ENCODE data around the gene MXI1. TPM values are rescaled to one million over a fixed set of nuclear protein-coding genes. Genes with fewer than 3 reads are reported as not detected.

Gene MXI1
- total and polyA plus RNA-seq, 7 experiments from 2014 or later, result 36.6 to 57.1 (median 52.7) TPM

DNA sequence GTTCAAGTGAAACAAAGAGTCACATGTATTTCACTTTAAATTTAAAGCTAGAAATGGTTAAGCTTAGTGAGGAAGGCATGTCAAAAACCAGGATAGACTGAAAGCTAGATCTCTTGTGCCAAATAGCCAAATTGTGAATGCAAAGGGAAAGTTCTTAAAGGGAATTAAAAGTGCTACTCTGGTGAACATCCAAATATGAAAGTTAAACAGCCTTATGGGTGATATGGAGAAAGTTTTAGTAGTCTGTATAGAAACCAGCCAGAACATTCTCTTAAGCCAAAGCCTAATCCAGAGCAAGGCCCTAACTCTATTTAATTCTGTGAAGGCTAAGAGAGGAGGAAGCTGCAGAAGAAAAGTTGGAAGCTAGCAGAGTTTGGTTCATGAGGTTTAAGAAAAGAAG, 47.1 kb downstream of the MXI1 start:
- no peak for DNase-seq
- Mint-ChIP-seq H3K4me1 (peaks cover 16 to 42% (median 28%) of the 10 kb centered on the region in 7 donors), H3K36me3 (peaks cover 0 to 34% (median 31%) of the 10 kb centered on the region in 5 donors), H3K27ac (peak overlapping the region in 2 of 9 donors; percentile 15 to 26), H3K27me3 (peaks cover 0 to 41% (median 0%) of the 10 kb centered on the region in 5 donors), H3K9me3 (peaks cover 0 to 11% (median 3%) of the 10 kb centered on the region in 11 donors), H3K4me3 (peak overlapping the region in 5 of 10 donors; percentile 29 to 70 (median 36))
- no peak overlapping the region for H3K4me3 ChIP-seq (ENCODE audit: low read length)
- CTCF ChIA-PET, result interaction anchor here (0.6 kb wide), 1 partner anchor 23 kb away, joined by 3 read pairs; no protein-coding TSS in a partner anchor
- no peaks in the 10 kb centered on the region for H3K9me3 ChIP-seq (ENCODE audit: control insufficient read depth in 2 of 3, low read length in 3 of 3)
- POLR2A ChIA-PET, result interaction anchor here (0.5 to 1.5 kb wide), 4 partner anchors 15 to 48 kb away, joined by 3 read pairs; no protein-coding TSS in a partner anchor
- H3K27me3 ChIP-seq (ENCODE audit: control insufficient read depth in 2 of 2, insufficient read depth in 2 of 2, low read length in 2 of 2), result no peaks in the 10 kb centered on the region
- no peaks in the 10 kb centered on the region for H3K36me3 ChIP-seq (ENCODE audit: control insufficient read depth in 2 of 3, insufficient read depth in 3 of 3, low read length in 3 of 3)
- intact Hi-C loops (cut with micrococcal nuclease), result no loop called here
- H3K27ac ChIP-seq (ENCODE audit: low read depth, low read length), result no peak overlapping the region
- H3K4me1 ChIP-seq (ENCODE audit: control insufficient read depth in 2 of 2, insufficient read depth in 2 of 2, low read length in 2 of 2), result peaks cover 0 to 6% of the 10 kb centered on the region in 2 donors
- ATAC-seq, result no peak

DNA sequence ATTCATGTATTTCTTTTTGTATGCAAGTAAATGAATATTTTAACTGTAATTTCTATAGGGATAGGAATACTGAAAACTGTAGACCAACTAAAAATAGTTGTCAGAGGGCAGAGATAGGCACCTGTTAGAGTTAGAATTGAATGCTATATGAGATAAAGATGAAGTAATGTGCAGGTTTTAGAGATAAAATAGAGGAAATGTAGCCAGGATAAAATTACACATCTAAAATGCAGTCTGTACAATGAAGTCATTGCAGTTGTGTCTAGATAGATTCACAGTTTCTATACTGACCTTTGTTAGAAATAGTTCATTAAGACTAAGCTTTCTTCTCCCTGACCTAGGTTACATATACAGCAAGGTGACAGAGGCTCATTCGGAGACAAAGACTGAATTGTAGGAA, 51.1 kb downstream of the MXI1 start:
- ATAC-seq, result no peak
- Mint-ChIP-seq H3K27ac (peak overlapping the region in 2 of 9 donors; percentile 9 to 13), H3K27me3 (peaks cover 0 to 60% (median 0%) of the 10 kb centered on the region in 5 donors), H3K9me3 (peaks cover 0 to 11% (median 3%) of the 10 kb centered on the region in 11 donors), H3K36me3 (peaks cover 0 to 40% (median 28%) of the 10 kb centered on the region in 5 donors), H3K4me1 (peaks cover 7 to 33% (median 14%) of the 10 kb centered on the region in 7 donors), H3K4me3 (no peak overlapping the region)
- Histone ChIP-seq H3K9me3 (ENCODE audit: control insufficient read depth in 2 of 3, low read length in 3 of 3) (no peaks in the 10 kb centered on the region), H3K36me3 (ENCODE audit: control insufficient read depth in 2 of 3, insufficient read depth in 3 of 3, low read length in 3 of 3) (no peaks in the 10 kb centered on the region), H3K4me3 (ENCODE audit: low read length) (no peak overlapping the region), H3K27ac (ENCODE audit: low read depth, low read length) (no peak overlapping the region), H3K4me1 (ENCODE audit: control insufficient read depth in 2 of 2, insufficient read depth in 2 of 2, low read length in 2 of 2) (no peaks in the 10 kb centered on the region), H3K27me3 (ENCODE audit: control insufficient read depth in 2 of 2, insufficient read depth in 2 of 2, low read length in 2 of 2) (no peaks in the 10 kb centered on the region)
- DNase-seq, result no peak
- CTCF ChIA-PET, result interaction anchor here (0.7 kb wide), 1 partner anchor 35 kb away, joined by 3 read pairs; no protein-coding TSS in a partner anchor
- intact Hi-C loops (cut with micrococcal nuclease), result no loop called here
- POLR2A ChIA-PET, result no interaction called here

GRCh38 chr10:110259317-110259716, 51.9 kb downstream of the MXI1 start:
- no peaks in the 10 kb centered on the region for H3K4me1 ChIP-seq (ENCODE audit: control insufficient read depth in 2 of 2, insufficient read depth in 2 of 2, low read length in 2 of 2)
- H3K27me3 Mint-ChIP-seq, result peaks cover 0 to 59% (median 0%) of the 10 kb centered on the region in 5 donors
- no peak overlapping the region for H3K4me3 ChIP-seq (ENCODE audit: low read length)
- H3K36me3 Mint-ChIP-seq, result peaks cover 0 to 38% (median 23%) of the 10 kb centered on the region in 5 donors
- H3K9me3 Mint-ChIP-seq, result peaks cover 0 to 11% (median 3%) of the 10 kb centered on the region in 11 donors
- DNase-seq, result no peak
- no peaks in the 10 kb centered on the region for H3K27me3 ChIP-seq (ENCODE audit: control insufficient read depth in 2 of 2, insufficient read depth in 2 of 2, low read length in 2 of 2)
- H3K9me3 ChIP-seq (ENCODE audit: control insufficient read depth in 2 of 3, low read length in 3 of 3), result no peaks in the 10 kb centered on the region
- peaks cover 5 to 26% (median 14%) of the 10 kb centered on the region in 7 donors for H3K4me1 Mint-ChIP-seq
- intact Hi-C loops (cut with micrococcal nuclease), result no loop called here
- no peaks in the 10 kb centered on the region for H3K36me3 ChIP-seq (ENCODE audit: control insufficient read depth in 2 of 3, insufficient read depth in 3 of 3, low read length in 3 of 3)
- CTCF ChIA-PET, result no interaction called here
- no peak overlapping the region for H3K4me3 Mint-ChIP-seq
- no peak overlapping the region for H3K27ac Mint-ChIP-seq
- POLR2A ChIA-PET, result no interaction called here
- ATAC-seq, result no peak
- H3K27ac ChIP-seq (ENCODE audit: low read depth, low read length), result no peak overlapping the region

DNA sequence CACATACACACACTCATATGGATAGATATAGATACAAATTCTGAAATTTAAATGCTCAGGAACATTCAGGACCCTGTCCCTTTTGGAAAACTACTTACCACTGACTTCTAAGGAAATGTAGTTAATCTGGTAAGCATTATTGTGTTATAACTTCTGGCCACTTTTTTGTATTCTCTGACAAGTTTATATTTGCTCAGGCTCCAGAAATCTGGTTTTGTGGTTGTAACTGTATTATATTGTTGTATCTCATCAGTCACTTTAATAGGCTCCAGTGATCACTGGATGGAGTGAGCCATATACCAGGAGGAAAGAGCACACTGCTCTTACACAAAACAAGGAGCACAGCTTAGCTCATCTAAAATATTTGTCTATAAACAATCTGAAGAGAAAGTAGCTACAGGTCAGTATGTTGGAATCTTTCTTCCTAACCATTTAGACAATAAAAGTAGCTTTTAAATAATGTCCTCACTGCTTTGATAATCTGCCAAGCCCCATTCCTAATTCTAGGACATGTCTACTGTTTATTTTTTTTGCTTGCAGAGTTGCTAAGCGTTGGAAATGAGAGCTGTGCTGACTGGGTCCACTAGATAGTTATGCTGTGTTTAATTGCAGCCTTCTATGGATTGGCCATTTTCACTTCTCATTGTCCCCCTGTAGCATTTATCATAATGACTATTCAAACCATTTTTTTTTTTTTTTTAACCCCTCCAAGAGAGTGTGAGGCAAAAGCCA, 53.5 kb downstream of the MXI1 start:
- no peak overlapping the region for H3K27ac Mint-ChIP-seq
- H3K27ac ChIP-seq (ENCODE audit: low read depth, low read length), result no peak overlapping the region
- peaks cover 0 to 22% (median 7%) of the 10 kb centered on the region in 5 donors for H3K36me3 Mint-ChIP-seq
- no peaks in the 10 kb centered on the region for H3K9me3 ChIP-seq (ENCODE audit: control insufficient read depth in 2 of 3, low read length in 3 of 3)
- ChIA-PET POLR2A (interaction anchor here (0.6 to 1.2 kb wide), 3 partner anchors 21 to 123 kb away, joined by 3 to 4 read pairs (median 3); no protein-coding TSS in a partner anchor), CTCF (interaction anchor here (0.8 kb wide), 1 partner anchor 65 kb away, joined by 5 read pairs; no protein-coding TSS in a partner anchor)
- no peak for DNase-seq
- H3K4me3 ChIP-seq (ENCODE audit: low read length), result no peak overlapping the region
- no peak overlapping the region for H3K4me3 Mint-ChIP-seq
- H3K4me1 ChIP-seq (ENCODE audit: control insufficient read depth in 2 of 2, insufficient read depth in 2 of 2, low read length in 2 of 2), result no peaks in the 10 kb centered on the region
- no peaks in the 10 kb centered on the region for H3K27me3 ChIP-seq (ENCODE audit: control insufficient read depth in 2 of 2, insufficient read depth in 2 of 2, low read length in 2 of 2)
- no peaks in the 10 kb centered on the region for H3K36me3 ChIP-seq (ENCODE audit: control insufficient read depth in 2 of 3, insufficient read depth in 3 of 3, low read length in 3 of 3)
- H3K27me3 Mint-ChIP-seq, result peaks cover 0 to 54% (median 0%) of the 10 kb centered on the region in 5 donors
- intact Hi-C loops (cut with micrococcal nuclease), result no loop called here
- peaks cover 0 to 2% (median 0%) of the 10 kb centered on the region in 11 donors for H3K9me3 Mint-ChIP-seq
- H3K4me1 Mint-ChIP-seq, result peaks cover 0 to 28% (median 12%) of the 10 kb centered on the region in 7 donors
- ATAC-seq, result no peak

- H3K9me3 ChIP-seq (ENCODE audit: control insufficient read depth in 2 of 3, low read length in 3 of 3), result no peaks in the 10 kb centered on the region
- DNase-seq (no peak), ATAC-seq (no peak)
- POLR2A ChIA-PET, result interaction anchor here (0.7 kb wide), 1 partner anchor 29 kb away, joined by 3 read pairs; no protein-coding TSS in a partner anchor
- no peaks in the 10 kb centered on the region for H3K36me3 ChIP-seq (ENCODE audit: control insufficient read depth in 2 of 3, insufficient read depth in 3 of 3, low read length in 3 of 3)
- H3K4me3 ChIP-seq (ENCODE audit: low read length), result no peak overlapping the region
- H3K36me3 Mint-ChIP-seq, result peaks cover 0 to 14% (median 0%) of the 10 kb centered on the region in 5 donors
- CTCF ChIA-PET, result no interaction called here
- intact Hi-C loops (cut with micrococcal nuclease), result loop anchor here in 1 of 2 donors (1.0 to 2.0 kb wide), 2 partner anchors 10 to 16 kb away; no protein-coding TSS in a partner anchor
- H3K4me1 ChIP-seq (ENCODE audit: control insufficient read depth in 2 of 2, insufficient read depth in 2 of 2, low read length in 2 of 2), result no peaks in the 10 kb centered on the region
- no peak overlapping the region for H3K27ac ChIP-seq (ENCODE audit: low read depth, low read length)
- peaks cover 0 to 37% (median 17%) of the 10 kb centered on the region in 7 donors for H3K4me1 Mint-ChIP-seq
- no peak overlapping the region for H3K4me3 Mint-ChIP-seq
- H3K27me3 ChIP-seq (ENCODE audit: control insufficient read depth in 2 of 2, insufficient read depth in 2 of 2, low read length in 2 of 2), result no peaks in the 10 kb centered on the region
- no peaks in the 10 kb centered on the region for H3K9me3 Mint-ChIP-seq
- H3K27ac Mint-ChIP-seq, result no peak overlapping the region
- H3K27me3 Mint-ChIP-seq, result peaks cover 0 to 60% (median 0%) of the 10 kb centered on the region in 5 donors
Observed at GRCh38 chr10:110263164-110263563, 55.8 kb downstream of the MXI1 start.

GRCh38 chr10:110265573-110266193, 58.3 kb downstream of the MXI1 start:
- Histone ChIP-seq H3K9me3 (ENCODE audit: control insufficient read depth in 2 of 3, low read length in 3 of 3) (no peaks in the 10 kb centered on the region), H3K4me1 (ENCODE audit: control insufficient read depth in 2 of 2, insufficient read depth in 2 of 2, low read length in 2 of 2) (peaks cover 0 to 10% of the 10 kb centered on the region in 2 donors), H3K4me3 (ENCODE audit: low read length) (no peak overlapping the region), H3K27ac (ENCODE audit: low read depth, low read length) (no peak overlapping the region), H3K27me3 (ENCODE audit: control insufficient read depth in 2 of 2, insufficient read depth in 2 of 2, low read length in 2 of 2) (no peaks in the 10 kb centered on the region), H3K36me3 (ENCODE audit: control insufficient read depth in 2 of 3, insufficient read depth in 3 of 3, low read length in 3 of 3) (no peaks in the 10 kb centered on the region)
- Mint-ChIP-seq H3K27ac (peak overlapping the region in 3 of 9 donors; percentile 9 to 46 (median 15)), H3K4me1 (peaks cover 16 to 62% (median 36%) of the 10 kb centered on the region in 7 donors), H3K9me3 (no peaks in the 10 kb centered on the region), H3K27me3 (peaks cover 0 to 56% (median 0%) of the 10 kb centered on the region in 5 donors), H3K36me3 (peaks cover 0 to 17% (median 0%) of the 10 kb centered on the region in 5 donors), H3K4me3 (no peak overlapping the region)
- POLR2A ChIA-PET, result interaction anchor here (0.7 kb wide), 1 partner anchor 317 kb away, joined by 4 read pairs; no protein-coding TSS in a partner anchor
- ATAC-seq, result no peak
- CTCF ChIA-PET, result interaction anchor here (0.7 kb wide), 1 partner anchor 24 kb away, joined by 7 read pairs; no protein-coding TSS in a partner anchor
- intact Hi-C loops (cut with micrococcal nuclease), result loop anchor here in 1 of 2 donors (2.0 kb wide), 1 partner anchor 13 kb away; no protein-coding TSS in a partner anchor
- no peak for DNase-seq

Data from naive thymus-derived CD4-positive, alpha-beta T cell (primary cell).